ENCODE measurements around the gene NMD3.
"Not testable (repeated sequence)": the region's sequence is repeated elsewhere in the genome, so short reads cannot be mapped to it uniquely, and the experiment has no call there.

NMD3 gene

DNA sequence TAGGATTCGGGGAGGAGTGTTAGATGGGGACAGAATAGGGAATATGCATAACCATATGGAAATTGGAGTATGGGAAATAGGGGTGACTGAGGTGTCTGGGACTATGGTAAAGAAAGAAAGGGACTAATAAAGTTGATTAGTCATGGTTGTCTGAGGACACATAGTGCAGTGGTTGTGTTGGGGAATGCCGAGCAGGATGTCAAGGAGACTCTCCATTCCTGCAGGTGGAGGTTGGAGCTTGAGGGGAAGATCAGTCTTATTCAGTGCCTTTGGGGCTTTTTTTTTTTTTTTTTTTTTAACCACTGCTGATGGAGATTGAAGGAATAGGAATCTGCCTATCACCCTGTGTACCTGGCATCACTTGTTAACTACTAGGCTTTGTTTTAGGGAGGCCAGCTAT lies 10.8 kb downstream of the NMD3 start:
- no peak for DNase-seq (ENCODE audit: low read depth in 2 of 2)

GRCh38 chr3:161233557-161233956 lies 12.4 kb downstream of the NMD3 start:
- DNase-seq (ENCODE audit: low read depth in 2 of 2) = no peak

DNA sequence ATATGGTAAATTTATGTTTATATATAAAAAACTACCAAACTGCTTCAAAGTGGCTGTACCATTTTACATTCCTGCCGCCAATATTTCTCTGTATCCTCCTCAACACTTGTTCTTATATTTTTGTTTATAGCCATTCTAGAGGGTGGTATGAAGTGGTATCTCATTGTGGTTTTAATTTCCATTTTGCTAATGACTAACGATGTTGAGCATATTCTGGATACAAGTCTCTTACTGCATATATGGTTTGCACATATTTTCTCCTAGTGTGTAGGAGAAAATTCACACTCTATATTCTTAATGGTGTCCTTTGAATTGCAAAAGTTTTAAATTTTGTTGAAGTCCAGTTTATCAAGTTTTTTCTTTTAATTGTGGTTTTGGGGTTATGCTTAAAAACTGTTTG lies 15.1 kb downstream of the NMD3 start:
- DNase-seq (ENCODE audit: low read depth in 2 of 2) = no peak

DNA sequence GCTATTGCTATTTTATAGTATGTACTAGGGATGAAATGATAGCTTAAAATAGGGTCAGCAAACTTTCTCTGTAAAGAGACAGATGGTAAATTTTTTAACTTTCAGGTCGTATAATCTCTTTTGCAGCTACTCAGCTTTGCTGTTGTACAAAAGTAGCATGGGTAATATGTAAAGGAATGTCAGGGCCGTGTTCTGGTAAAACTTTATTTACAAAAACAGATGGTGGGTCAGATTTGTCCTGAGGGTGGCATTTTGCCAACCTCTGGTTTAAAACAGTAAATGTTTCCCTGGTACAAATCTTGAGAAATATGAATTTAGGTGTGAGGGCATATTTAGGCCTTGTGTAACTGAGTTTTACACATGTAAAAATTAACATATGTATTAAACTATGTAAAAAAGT lies 18.6 kb downstream of the NMD3 start:
- no peak for DNase-seq (ENCODE audit: low read depth in 2 of 2)

GRCh38 chr3:161244538-161244937 lies 23.4 kb downstream of the NMD3 start:
- no peak for DNase-seq (ENCODE audit: low read depth in 2 of 2)

DNA sequence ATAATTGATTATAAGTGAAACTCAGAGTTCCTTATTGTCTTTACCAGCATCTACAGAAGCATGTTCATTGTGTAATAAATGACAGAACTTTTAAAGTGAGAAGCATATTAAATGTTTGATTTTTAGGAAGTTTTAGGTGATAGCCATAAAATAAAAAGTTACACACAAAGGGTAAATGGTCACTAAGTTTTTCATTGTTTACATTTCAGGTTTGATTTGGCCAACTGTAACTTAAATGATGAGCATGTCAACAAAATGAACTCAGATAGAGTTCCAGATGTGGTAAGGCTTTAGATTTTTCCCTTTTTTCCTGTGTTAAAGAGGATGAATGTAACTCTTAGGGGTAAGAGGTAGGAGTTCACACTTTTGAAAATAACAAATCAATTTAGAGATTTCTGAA lies 25.9 kb downstream of the NMD3 start:
- no peak for DNase-seq (ENCODE audit: low read depth in 2 of 2)

DNA sequence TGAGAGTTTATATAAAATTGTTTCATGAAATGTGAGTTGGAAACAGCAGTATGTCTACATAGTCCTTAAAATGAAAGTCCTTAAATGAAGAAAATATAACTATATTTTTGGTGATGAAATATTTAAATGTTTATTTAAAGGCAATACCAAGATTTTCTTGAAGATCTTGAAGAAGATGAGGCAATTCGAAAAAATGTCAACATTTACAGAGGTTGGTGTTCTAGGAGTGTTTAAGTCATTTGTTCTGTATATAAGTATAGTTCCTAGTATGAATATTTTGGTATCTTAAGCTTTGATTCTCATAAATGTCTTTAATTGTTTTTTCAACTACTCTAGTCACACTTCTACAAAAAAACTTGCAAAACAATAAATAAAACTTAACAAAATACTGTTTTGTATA lies 29.0 kb downstream of the NMD3 start:
- no peak for DNase-seq (ENCODE audit: low read depth in 2 of 2)

DNA sequence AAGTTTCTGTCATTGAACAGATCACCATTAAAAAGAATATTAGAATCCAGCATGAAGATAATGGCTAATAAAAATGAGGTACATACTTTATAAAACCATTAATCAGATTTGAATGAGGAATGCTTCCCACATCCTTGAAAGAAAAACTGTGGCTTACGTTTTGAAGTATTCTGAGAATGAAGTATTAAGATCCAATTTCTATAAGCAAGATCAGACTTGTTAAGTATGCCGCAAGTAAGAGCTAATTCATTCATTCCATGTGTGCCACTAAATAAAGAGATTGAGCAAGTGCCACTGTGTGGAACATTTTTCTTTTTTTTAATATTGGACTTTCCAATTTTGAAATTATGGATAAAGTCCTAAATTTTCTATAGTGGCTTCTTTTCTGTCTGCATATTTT lies 30.6 kb downstream of the NMD3 start:
- DNase-seq (ENCODE audit: low read depth in 2 of 2) = no peak

- no peak for DNase-seq (ENCODE audit: low read depth in 2 of 2)
Measured at GRCh38 chr3:161252143-161252542, 31.0 kb downstream of the NMD3 start.

DNA sequence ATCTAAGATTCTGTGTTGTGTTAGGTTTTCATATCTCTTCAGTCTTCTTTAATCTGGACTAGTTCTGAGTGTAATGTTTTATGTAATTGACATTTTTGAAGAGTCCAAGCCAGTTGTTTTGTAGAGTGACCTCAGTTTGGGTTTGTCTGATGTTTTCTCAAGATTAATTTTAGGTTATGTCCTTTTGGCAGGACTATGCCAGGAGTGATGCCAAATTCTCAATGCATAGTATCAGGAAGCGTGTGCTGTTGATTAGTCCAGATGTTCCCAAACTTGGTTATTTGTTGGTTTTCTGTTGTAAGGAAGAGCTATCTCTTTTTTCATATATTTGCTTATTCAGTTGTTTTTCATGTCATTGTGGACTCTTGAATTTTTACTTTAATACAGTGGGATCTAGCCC lies 32.6 kb downstream of the NMD3 start:
- DNase-seq (ENCODE audit: low read depth in 2 of 2) = no peak

- no peak for DNase-seq (ENCODE audit: low read depth in 2 of 2)
Measured at GRCh38 chr3:161254861-161255260, 33.8 kb downstream of the NMD3 start.

- DNase-seq (ENCODE audit: low read depth in 2 of 2) = no peak
Measured at GRCh38 chr3:161263057-161263456, 41.9 kb downstream of the NMD3 start.

- no peak for DNase-seq (ENCODE audit: low read depth in 2 of 2)
Measured at GRCh38 chr3:161264852-161265251, 43.7 kb downstream of the NMD3 start.

DNA sequence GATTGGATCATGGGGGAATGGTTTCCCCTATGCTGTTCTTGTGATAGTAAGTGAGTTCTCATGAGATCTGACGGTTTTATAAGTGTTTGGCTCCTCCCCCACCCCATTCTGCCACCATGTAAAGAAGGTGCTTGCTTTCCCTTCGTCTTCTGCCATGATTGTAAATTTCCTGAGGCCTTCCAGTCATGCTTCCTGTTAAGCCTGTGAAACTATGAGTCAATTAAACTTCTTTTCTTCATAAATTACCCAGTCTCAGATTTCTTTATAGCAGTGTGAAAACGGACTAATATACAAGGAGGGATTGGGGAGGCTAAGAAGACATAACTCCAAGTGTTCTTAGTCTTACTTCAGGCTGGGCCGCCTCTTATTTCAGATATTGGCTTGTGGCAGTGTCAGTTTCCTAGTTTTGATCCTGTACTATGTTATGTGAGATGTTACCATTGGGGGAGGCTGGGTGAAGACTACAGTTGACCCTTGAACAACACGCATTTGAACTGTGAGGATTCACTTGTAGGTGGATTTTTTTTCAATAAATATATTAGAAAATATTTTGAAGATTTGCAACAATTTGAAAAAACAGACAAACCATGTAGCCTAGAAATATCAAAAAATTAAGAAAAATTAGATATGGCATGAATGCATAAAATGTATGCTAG lies 44.9 kb downstream of the NMD3 start:
- DNase-seq (ENCODE audit: low read depth in 2 of 2) = no peak

GRCh38 chr3:161266731-161267150 lies 45.6 kb downstream of the NMD3 start:
- DNase-seq (ENCODE audit: low read depth in 2 of 2) = no peak

DNA sequence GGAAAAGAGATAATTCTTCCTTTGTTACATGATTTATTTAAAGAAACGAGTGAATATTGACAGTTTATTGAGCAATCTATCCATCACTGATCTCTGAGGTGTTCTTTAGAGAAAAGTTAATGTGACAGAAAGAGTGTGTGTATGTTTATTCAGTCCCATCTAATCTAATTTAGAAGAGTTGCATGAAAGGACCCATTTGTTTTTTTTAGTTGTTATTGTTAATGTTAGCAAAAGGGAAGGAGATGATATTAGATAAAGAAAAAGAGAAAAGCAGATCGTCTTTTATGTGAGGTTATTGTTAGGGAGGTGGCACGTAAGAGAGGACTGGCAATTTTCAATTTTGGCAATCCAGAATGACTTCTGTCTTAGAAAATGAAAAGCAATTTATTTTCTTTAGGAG lies 46.5 kb downstream of the NMD3 start:
- no peak for DNase-seq (ENCODE audit: low read depth in 2 of 2)

DNA sequence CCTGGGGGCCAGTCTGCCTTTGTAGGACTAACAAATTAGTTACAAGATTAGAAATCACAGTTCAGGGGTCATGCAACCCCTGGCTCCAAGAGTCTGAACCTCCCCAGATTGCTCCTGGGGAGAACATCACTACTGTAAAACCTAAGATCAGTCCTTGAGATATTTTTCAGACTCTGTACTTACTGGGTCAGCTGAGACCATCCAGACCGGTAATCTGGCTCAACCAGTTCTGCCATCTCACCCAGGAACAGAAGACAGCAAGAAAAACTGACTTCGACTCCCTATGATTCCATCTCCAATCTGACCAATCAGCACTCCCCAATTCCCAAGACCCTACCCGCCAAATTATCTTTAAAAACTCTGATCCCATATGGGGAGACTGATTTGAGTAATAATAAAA lies 47.5 kb downstream of the NMD3 start:
- DNase-seq (ENCODE audit: low read depth in 2 of 2) = no peak

GRCh38 chr3:161270991-161271390 lies 49.9 kb downstream of the NMD3 start:
- DNase-seq (ENCODE audit: low read depth in 2 of 2) = no peak

- DNase-seq (ENCODE audit: low read depth in 2 of 2) = no peak
Measured at GRCh38 chr3:161271646-161272045, 50.5 kb downstream of the NMD3 start.

DNA sequence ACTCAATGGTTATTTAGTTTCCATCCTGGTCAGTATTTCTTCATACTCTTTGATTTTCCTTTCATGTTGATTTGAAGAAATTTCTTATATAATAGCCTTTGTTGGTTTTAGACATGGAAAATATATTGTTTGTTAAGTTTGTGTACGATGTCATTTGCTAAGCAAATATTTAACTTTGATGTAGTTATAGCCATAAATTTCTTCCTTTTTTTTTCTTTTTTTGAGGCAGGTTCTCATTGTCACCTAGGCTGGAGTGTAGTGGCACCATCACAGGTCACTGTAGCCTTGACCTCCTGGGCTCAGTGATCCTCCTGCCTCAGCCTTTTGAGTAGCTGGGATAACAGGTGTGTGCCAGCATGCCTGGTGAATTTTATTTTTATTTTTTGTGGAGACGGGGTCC lies 51.4 kb downstream of the NMD3 start:
- no peak for DNase-seq (ENCODE audit: low read depth in 2 of 2)

DNA sequence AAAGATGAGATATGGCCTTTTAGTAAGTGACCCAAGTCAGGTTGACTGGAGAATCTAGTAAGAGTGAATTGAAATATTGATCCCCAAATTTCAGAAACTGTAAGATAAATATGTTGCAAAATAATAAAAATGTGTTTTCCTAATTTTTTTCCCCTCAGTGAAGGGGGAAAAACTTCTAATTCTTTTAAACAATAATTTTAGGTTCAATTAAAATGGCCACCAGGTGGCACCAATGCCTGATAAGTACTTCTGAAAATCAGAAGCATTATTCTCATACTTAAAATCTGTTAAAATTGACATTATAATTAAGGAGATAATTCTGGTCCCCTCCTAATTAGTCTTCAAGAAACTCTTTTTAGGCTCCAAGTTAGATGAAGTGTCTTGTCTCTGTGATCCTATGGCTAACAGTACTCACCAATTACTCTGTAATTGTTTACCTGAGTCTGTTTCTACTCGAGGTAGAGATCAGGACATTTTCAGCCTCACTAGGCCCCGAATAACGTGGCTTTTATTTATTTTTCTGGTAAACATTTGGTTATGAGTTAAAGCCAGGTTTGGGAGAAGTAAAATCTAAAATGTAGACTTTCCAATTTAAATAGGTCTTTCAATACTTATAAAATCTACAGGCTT lies 52.6 kb downstream of the NMD3 start:
- no peak for DNase-seq (ENCODE audit: low read depth in 2 of 2)

GRCh38 chr3:161274691-161275298 lies 53.7 kb downstream of the NMD3 start:
- peak in 1 of 2 donors; percentile 17 for DNase-seq (ENCODE audit: low read depth in 2 of 2)

DNA sequence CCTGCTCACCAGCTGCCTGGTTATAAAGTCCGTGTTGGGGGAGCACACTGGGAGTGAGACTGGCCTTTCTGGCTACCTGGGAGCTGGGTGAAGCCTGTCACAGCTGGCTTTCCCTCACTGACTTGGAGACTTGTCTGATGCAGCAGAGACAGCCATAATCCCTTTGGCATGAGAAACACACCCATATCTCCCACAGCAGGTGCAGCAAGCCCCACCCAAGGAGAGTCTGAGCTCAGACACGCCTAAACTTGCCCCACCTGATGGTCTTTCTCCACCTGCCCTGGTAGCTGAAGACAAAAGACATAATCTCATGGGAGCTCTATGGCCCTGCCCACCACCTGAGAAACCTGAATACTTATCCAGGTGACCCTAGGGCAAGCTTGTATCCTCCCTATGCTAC lies 54.8 kb downstream of the NMD3 start:
- no peak for DNase-seq (ENCODE audit: low read depth in 2 of 2)

GRCh38 chr3:161282387-161282786 lies 61.3 kb downstream of the NMD3 start:
- DNase-seq (ENCODE audit: low read depth in 2 of 2) = not testable (repeated sequence)

All from stimulated activated CD8-positive, alpha-beta memory T cell treated with anti-CD3 and anti-CD28 coated beads, Interleukin-15, amount 100 ng/mL, for 4 hours (primary cell).